GM19328 (cell line): Measurements from ENCODE around the gene SBSN.
"Not testable (repeated sequence)": the region's sequence is repeated elsewhere in the genome, so short reads cannot be mapped to it uniquely, and the experiment has no call there.

Experiments used
- ATAC-seq: cut with Tn5 transposase; IDR thresholded peaks from one replicate; pipeline ENCODE4 v1.9.1; 2021; ENCODE audit warnings: mild to moderate bottlenecking, moderate library complexity; ENCODE audit not compliant: unreplicated experiment

Gene SBSN

DNA sequence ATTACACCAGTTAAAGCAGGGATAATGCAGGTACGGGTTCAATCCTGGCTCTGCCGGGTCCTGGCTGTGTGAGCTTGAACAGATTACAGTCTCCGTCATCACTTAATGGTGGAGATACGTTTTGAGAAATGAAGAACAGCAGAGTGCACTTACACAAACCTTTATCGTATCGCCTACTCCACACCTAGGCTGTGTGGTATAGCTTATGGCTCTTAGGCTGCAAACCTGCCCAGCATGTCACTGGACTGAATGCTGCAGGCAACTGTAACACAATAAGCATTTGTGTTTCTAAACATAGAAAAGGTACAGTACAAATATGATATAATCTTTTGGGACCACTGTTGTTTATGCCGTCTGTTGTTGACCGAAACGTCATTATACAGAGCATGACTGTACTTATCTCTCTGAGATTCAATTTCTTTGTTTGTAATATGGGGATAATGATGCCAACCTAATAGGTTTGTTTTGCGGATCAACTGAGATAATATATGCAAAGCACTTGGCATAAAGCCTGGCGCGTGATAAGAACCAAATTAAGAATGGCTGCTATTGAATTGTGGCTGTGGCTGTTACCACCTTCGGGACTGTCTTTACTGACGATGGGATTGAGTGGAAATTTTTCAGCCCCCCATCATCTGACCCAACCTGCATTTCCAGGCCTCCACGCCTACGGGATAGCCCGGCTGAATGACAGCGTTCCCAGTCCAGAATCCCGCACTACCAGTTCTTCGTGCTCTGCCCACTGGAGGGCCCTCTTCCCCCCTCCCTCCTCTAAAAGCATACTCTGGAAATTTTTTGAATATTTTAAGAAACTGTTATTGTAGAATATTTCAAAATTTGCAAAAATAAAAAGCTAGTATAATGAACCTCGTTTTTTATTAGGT is 49.1 kb downstream of the SBSN start:
- ATAC-seq: no peak

GRCh38 chr19:35476149-35476548 is 52.0 kb downstream of the SBSN start:
- no peak for ATAC-seq

DNA sequence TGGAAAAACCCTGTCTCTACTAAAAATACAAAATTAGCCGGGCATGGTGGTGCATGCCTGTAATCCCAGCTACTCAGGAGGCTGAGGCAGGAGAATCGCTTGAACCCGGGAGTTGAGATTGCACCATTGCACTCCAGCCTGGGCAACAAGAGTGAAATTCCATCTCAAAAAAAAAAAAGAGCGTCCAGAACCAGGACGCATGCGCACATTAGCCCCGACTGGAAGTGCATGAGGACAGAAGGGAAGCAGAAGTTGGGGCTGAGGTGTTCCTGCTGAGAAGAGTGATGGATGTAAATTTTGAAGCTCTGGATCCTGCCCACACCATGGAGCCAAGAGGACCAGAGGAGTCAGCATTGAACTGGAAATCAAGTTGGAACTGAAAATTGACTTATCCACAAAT is 53.5 kb downstream of the SBSN start:
- not testable (repeated sequence) for ATAC-seq

DNA sequence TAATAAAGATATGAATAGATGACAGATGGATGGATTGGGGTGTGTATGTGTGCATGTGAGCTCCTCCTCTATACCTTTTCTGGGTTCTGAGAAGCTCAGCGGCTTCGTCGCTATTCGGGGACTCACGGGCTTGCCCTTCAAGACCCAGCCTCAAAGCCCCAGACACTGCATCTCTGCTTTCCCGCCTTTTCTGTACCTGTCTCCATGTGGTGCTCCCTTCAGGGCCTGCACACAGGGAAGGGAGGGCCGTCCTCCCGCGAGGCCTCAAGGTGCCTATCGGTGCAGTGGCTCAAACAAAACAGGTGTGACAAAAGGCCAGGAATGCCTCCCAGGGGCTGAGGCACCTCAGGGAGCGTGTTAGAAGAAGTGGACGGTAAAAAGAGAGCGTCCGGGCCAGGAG is 54.0 kb downstream of the SBSN start:
- ATAC-seq: no peak
